A673 (cell line): ENCODE results near the gene CALR.

Experiments used
- EZH2 ChIP-seq: fragments of 200-600 bp; sonication (generic); IDR thresholded peaks from 2 replicates; pipeline ENCODE4 v1.6.1; 2017; ENCODE audit warnings: borderline replicate concordance, low read depth, mild to moderate bottlenecking, mixed read lengths, antibody characterized with exemption, low read length; ENCODE audit not compliant: poor library complexity, severe bottlenecking
- TF ChIP-seq, protein P1 (sequence below): fragments of 300-800, 200-600 bp; sonication (generic); conservative IDR thresholded peaks from 2 replicates; pipeline ENCODE4 v1.5.1; 2017; ENCODE audit warnings: low read depth, mild to moderate bottlenecking, antibody characterized with exemption, low read length, moderate library complexity, mixed read lengths

GRCh38 chr19:12913851-12914690 lies 24.3 kb upstream of the CALR start:
- TF ChIP-seq, protein P1, sequence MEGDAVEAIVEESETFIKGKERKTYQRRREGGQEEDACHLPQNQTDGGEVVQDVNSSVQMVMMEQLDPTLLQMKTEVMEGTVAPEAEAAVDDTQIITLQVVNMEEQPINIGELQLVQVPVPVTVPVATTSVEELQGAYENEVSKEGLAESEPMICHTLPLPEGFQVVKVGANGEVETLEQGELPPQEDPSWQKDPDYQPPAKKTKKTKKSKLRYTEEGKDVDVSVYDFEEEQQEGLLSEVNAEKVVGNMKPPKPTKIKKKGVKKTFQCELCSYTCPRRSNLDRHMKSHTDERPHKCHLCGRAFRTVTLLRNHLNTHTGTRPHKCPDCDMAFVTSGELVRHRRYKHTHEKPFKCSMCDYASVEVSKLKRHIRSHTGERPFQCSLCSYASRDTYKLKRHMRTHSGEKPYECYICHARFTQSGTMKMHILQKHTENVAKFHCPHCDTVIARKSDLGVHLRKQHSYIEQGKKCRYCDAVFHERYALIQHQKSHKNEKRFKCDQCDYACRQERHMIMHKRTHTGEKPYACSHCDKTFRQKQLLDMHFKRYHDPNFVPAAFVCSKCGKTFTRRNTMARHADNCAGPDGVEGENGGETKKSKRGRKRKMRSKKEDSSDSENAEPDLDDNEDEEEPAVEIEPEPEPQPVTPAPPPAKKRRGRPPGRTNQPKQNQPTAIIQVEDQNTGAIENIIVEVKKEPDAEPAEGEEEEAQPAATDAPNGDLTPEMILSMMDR: no peak
- no peak for TF ChIP-seq EZH2
